SK-N-SH (cell line): ENCODE results near the gene PCSK5. TPM values are rescaled to one million over a fixed set of nuclear protein-coding genes. Genes with fewer than 3 reads are reported as not detected.

ENCODE experiments used
- CTCF ChIA-PET: fragments of 300-600, 350-600 bp; formaldehyde crosslinking; extraction: SDS; loops from one replicate; lab custom pipeline; 2021; lab: Yijun Ruan, JAX
- POLR2A ChIA-PET: fragments of 350-600 bp; sonication (Branson Sonifier 250); formaldehyde crosslinking; extraction: SDS; loops from one replicate; lab custom pipeline; 2020; ENCODE audit warnings: antibody characterized with exemption, inconsistent platforms; lab: Yijun Ruan, JAX
- DNase-seq: peaks from one replicate; pipeline ENCODE4 v3.0.0; 2012
- H2AFZ ChIP-seq: fragments of 200-600 bp; sonication (generic); 2 replicates; pipeline ENCODE4 v1.8.1; 2016; ENCODE audit warnings: antibody characterized with exemption, mild to moderate bottlenecking, low read depth
- H3F3A ChIP-seq: fragments of 200-600 bp; sonication (generic); replicated peaks from 2 replicates; pipeline ENCODE3; 2016; ENCODE audit warnings: antibody characterized with exemption, mild to moderate bottlenecking; ENCODE audit not compliant: insufficient read depth
- H3K27ac ChIP-seq, 2 experiments: fragments of 200-500 bp in 1 of 2; fragments of 200-600 bp in 1 of 2; sonication (Bioruptor generic) in 1 of 2; sonication (generic), shearing (Covaris generic) in 1 of 2; 2 replicates each; pipeline versions ENCODE4 v1.5.1 to v1.6.1; 2014 to 2016; ENCODE audit warnings: low read depth in 2 of 2, inconsistent platforms in 1 of 2, low read length in 1 of 2, mild to moderate bottlenecking in 1 of 2, mixed read lengths in 1 of 2
- H3K27me3 ChIP-seq: fragments of 200-600 bp; sonication (generic), shearing (Covaris generic); 2 replicates; pipeline ENCODE4 v1.6.1; 2016; ENCODE audit warnings: mixed run types; ENCODE audit not compliant: insufficient read depth
- H3K36me3 ChIP-seq, 2 experiments: fragments of 200-500 bp in 1 of 2; fragments of 200-600 bp in 1 of 2; sonication (Bioruptor generic) in 1 of 2; sonication (generic) in 1 of 2; replicated peaks in 1 of 2; 2 replicates each; pipeline versions ENCODE3 to v1.5.1; 2014 to 2016; ENCODE audit warnings: low read length in 1 of 2, mild to moderate bottlenecking in 1 of 2; ENCODE audit not compliant: insufficient read depth in 2 of 2, control insufficient read depth in 1 of 2
- H3K4me1 ChIP-seq, 2 experiments: fragments of 200-500 bp in 1 of 2; fragments of 200-600 bp in 1 of 2; sonication (Bioruptor generic) in 1 of 2; sonication (generic), shearing (Covaris generic) in 1 of 2; 2 replicates each; pipeline versions ENCODE4 v1.5.1 to v1.6.1; 2014 to 2016; ENCODE audit warnings: low read depth in 1 of 2, low read length in 1 of 2, mixed run types in 1 of 2; ENCODE audit not compliant: insufficient read depth in 2 of 2, control insufficient read depth in 1 of 2
- H3K4me2 ChIP-seq: fragments of 200-600 bp; sonication (generic), shearing (Covaris generic); 2 replicates; pipeline ENCODE4 v1.6.1; 2017; ENCODE audit warnings: mixed run types
- H3K4me3 ChIP-seq, 2 experiments: fragments of 200-500 bp in 1 of 2; fragments of 200-600 bp in 1 of 2; sonication (Bioruptor generic) in 1 of 2; sonication (generic), shearing (Covaris generic) in 1 of 2; 2 replicates each; pipeline versions ENCODE4 v1.5.1 to v1.8.1; 2014 to 2016; ENCODE audit warnings: low read depth in 2 of 2, inconsistent platforms in 1 of 2, low read length in 1 of 2, mild to moderate bottlenecking in 1 of 2, mixed read lengths in 1 of 2, moderate library complexity in 1 of 2
- H3K79me2 ChIP-seq: fragments of 200-600 bp; sonication (generic); 2 replicates; pipeline ENCODE4 v1.8.1; 2017; ENCODE audit warnings: mild to moderate bottlenecking; ENCODE audit not compliant: insufficient read depth
- H3K9ac ChIP-seq: fragments of 200-600 bp; sonication (generic); 2 replicates; pipeline ENCODE4 v1.6.1; 2017; ENCODE audit warnings: mixed run types
- H3K9me2 ChIP-seq: fragments of 200-600 bp; sonication (generic); 2 replicates; pipeline ENCODE4 v1.6.1; 2017; ENCODE audit warnings: mixed run types
- H3K9me3 ChIP-seq: fragments of 200-600 bp; sonication (generic); 2 replicates; pipeline ENCODE4 v1.6.1; 2017; ENCODE audit warnings: mixed run types, mild to moderate bottlenecking, moderate library complexity
- H4K20me1 ChIP-seq: fragments of 200-600 bp; sonication (generic); 2 replicates; pipeline ENCODE4 v1.6.1; 2017; ENCODE audit warnings: mild to moderate bottlenecking, mixed run types; ENCODE audit not compliant: insufficient read depth
- EP300 ChIP-seq, 2 experiments: IDR thresholded peaks; 2 replicates each; pipeline versions ENCODE4 v1.4.0 to v1.6.1; 2012; ENCODE audit warnings: borderline replicate concordance in 1 of 2, low read depth in 1 of 2, low read length in 1 of 2
- FOSL2 ChIP-seq: IDR thresholded peaks from 2 replicates; pipeline ENCODE4 v1.4.0; 2012; ENCODE audit warnings: low read depth, mild to moderate bottlenecking, moderate library complexity, borderline replicate concordance
- FOXM1 ChIP-seq: IDR thresholded peaks from 2 replicates; pipeline ENCODE4 v1.4.0; 2012; ENCODE audit warnings: low read depth, mild to moderate bottlenecking
- GABPA ChIP-seq: IDR thresholded peaks from 2 replicates; pipeline ENCODE4 v1.4.0; 2012; ENCODE audit warnings: low read depth, mild to moderate bottlenecking
- GATA2 ChIP-seq: sonication (generic); formaldehyde crosslinking; IDR thresholded peaks from 2 replicates; pipeline ENCODE4 v1.5.0; 2020; ENCODE audit warnings: mild to moderate bottlenecking, missing genetic modification reagents
- MEF2A ChIP-seq: IDR thresholded peaks from 2 replicates; pipeline ENCODE4 v1.4.0; 2012; ENCODE audit warnings: low read depth, borderline replicate concordance
- PBX3 ChIP-seq: IDR thresholded peaks from 2 replicates; pipeline ENCODE4; 2012
- POLR2AphosphoS5 ChIP-seq: IDR thresholded peaks from 2 replicates; pipeline ENCODE4 v1.6.1; 2012; ENCODE audit warnings: low read depth, low read length
- REST ChIP-seq: IDR thresholded peaks from 2 replicates; pipeline ENCODE4 v1.6.1; 2012; ENCODE audit warnings: mild to moderate bottlenecking, low read depth, low read length, moderate library complexity
- TAF1 ChIP-seq: IDR thresholded peaks from 2 replicates; pipeline ENCODE4 v1.6.1; 2012; ENCODE audit warnings: low read depth, mild to moderate bottlenecking, low read length, moderate library complexity, borderline replicate concordance
- USF2 ChIP-seq: fragments of 150-350 bp; IDR thresholded peaks from 2 replicates; pipeline ENCODE4 v1.6.1; 2017; ENCODE audit warnings: antibody characterized with exemption, low read length, low read depth, borderline replicate concordance
- ZBTB33 ChIP-seq: IDR thresholded peaks from 2 replicates; pipeline ENCODE4 v1.4.0; 2012; ENCODE audit warnings: low read depth, borderline replicate concordance
- WGBS: methylation state at CpG from one replicate; pipeline ENCODE4 v1.1.6; 2017; ENCODE audit warnings: low lambda C conversion rate; 5-methylcytosine and 5-hydroxymethylcytosine counted together
- polyA plus RNA-seq, 3 experiments: library from polyadenylated mRNA; depleted of rRNA; stranded (reverse); fragments of >200 nt; gene quantifications; 2 replicates each; pipeline ENCODE4 v1.2.3, GENCODE V29; 2012
- TF ChIP-seq, protein P1 (sequence below): fragments of 150-350 bp; IDR thresholded peaks from 2 replicates; pipeline ENCODE4 v1.6.1; 2016; ENCODE audit warnings: mild to moderate bottlenecking, low read depth, low read length

Gene PCSK5
- polyA plus RNA-seq, 1 of the 3 experiments (the other 2 are of a cell fraction), result 0.08 TPM

GRCh38 chr9:76162751-76163500, 272.5 kb downstream of the PCSK5 start:
- Histone ChIP-seq H2AFZ (no peak overlapping the region), H3K9me3 (no peaks in the 10 kb centered on the region), H3K9ac (no peak overlapping the region), H3K27ac (no peak overlapping the region), H3K4me2 (no peak overlapping the region), H3K4me1 (no peaks in the 10 kb centered on the region)
- WGBS, result 7% methylated on average over 11 of the region's 11 CpGs
- POLR2A ChIA-PET, result no interaction called here
- TF ChIP-seq PBX3, result no peak
- TF ChIP-seq GATA2 (CRISPR knock-in tag), result no peak
- TF ChIP-seq, protein P1, sequence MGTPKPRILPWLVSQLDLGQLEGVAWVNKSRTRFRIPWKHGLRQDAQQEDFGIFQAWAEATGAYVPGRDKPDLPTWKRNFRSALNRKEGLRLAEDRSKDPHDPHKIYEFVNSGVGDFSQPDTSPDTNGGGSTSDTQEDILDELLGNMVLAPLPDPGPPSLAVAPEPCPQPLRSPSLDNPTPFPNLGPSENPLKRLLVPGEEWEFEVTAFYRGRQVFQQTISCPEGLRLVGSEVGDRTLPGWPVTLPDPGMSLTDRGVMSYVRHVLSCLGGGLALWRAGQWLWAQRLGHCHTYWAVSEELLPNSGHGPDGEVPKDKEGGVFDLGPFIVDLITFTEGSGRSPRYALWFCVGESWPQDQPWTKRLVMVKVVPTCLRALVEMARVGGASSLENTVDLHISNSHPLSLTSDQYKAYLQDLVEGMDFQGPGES, result no peak
- no peak for TF ChIP-seq USF2
- no peak for TF ChIP-seq EP300 (IDR thresholded peaks at IDR 0.05; ENCODE audit: borderline replicate concordance in 1 of 2, low read depth in 1 of 2, low read length in 1 of 2)
- no peak for TF ChIP-seq MEF2A
- no peak for TF ChIP-seq TAF1
- no peak for TF ChIP-seq GABPA
- TF ChIP-seq POLR2AphosphoS5, result no peak
- no peak for TF ChIP-seq FOSL2
- TF ChIP-seq REST, result no peak
- no peak for TF ChIP-seq FOXM1
- TF ChIP-seq ZBTB33, result no peak
- TF ChIP-seq, all 33 proteins: peak for 0
- no peaks in the 10 kb centered on the region for H3K79me2 ChIP-seq
- H3K27me3 ChIP-seq, result peaks cover 12% of the 10 kb centered on the region; the same call in 1 of the 2 replicates
- H3K9me2 ChIP-seq, result no peaks in the 10 kb centered on the region
- H3K36me3 ChIP-seq, result no peaks in the 10 kb centered on the region
- H3K4me3 ChIP-seq, result no peak overlapping the region
- no peak for DNase-seq
- H3F3A ChIP-seq, result no peaks in the 10 kb centered on the region
- H4K20me1 ChIP-seq, result no peaks in the 10 kb centered on the region
- CTCF ChIA-PET, result no interaction called here
